Neural progenitor cell (in vitro differentiated cells): ENCODE measurements around the gene PLA2G4C. TPM values are rescaled to one million over a fixed set of nuclear protein-coding genes. Genes with fewer than 3 reads are reported as not detected.

ENCODE experiments used
- DNase-seq: peaks from one replicate; pipeline ENCODE4 v3.0.0-alpha.2; 2016; ENCODE audit warnings: low spot score
- H2AFZ ChIP-seq: fragments of 200-600 bp; sonication (generic); replicated peaks from 2 replicates; pipeline ENCODE4 v1.6.1; 2016; ENCODE audit warnings: antibody characterized with exemption
- H3F3A ChIP-seq: fragments of 200-600 bp; sonication (generic); 2 replicates; pipeline ENCODE4 v1.6.1; 2016; ENCODE audit warnings: antibody characterized with exemption, low read depth
- H3K27ac ChIP-seq: fragments of 200-600 bp; sonication (generic); 2 replicates; pipeline ENCODE4 v1.5.1; 2016; ENCODE audit warnings: mild to moderate bottlenecking
- H3K27me3 ChIP-seq: fragments of 200-600 bp; sonication (generic); 2 replicates; pipeline ENCODE4 v1.6.1; 2016; ENCODE audit warnings: mild to moderate bottlenecking, moderate library complexity
- H3K36me3 ChIP-seq: fragments of 200-600 bp; sonication (generic); 2 replicates; pipeline ENCODE4 v1.5.1; 2016
- H3K4me1 ChIP-seq: fragments of 200-600 bp; sonication (generic); 2 replicates; pipeline ENCODE4 v1.6.1; 2016; ENCODE audit warnings: mixed run types
- H3K4me2 ChIP-seq: fragments of 200-600 bp; sonication (generic); 2 replicates; pipeline ENCODE4 v1.6.1; 2016
- H3K4me3 ChIP-seq: fragments of 200-600 bp; sonication (generic); 2 replicates; pipeline ENCODE4 v1.5.1; 2016
- H3K79me2 ChIP-seq: fragments of 200-600 bp; sonication (generic); 2 replicates; pipeline ENCODE4 v1.6.1; 2016; ENCODE audit warnings: low read depth
- H3K9ac ChIP-seq: fragments of 200-600 bp; sonication (generic); 2 replicates; pipeline ENCODE4 v1.6.1; 2016
- H3K9me3 ChIP-seq: fragments of 200-600 bp; sonication (generic); 2 replicates; pipeline ENCODE4 v1.5.1; 2016; ENCODE audit warnings: low read depth
- H4K20me1 ChIP-seq: fragments of 200-600 bp; sonication (generic); 2 replicates; pipeline ENCODE4 v1.6.1; 2016; ENCODE audit warnings: low read depth
- H3K27ac Mint-ChIP-seq: 3 replicates; pipeline ENCODE4 v1.8.0; 2021; ENCODE audit warnings: mixed read lengths
- H3K27me3 Mint-ChIP-seq: 2 replicates; pipeline ENCODE4 v1.8.0; 2022; ENCODE audit warnings: low read depth, mild to moderate bottlenecking, inconsistent platforms, moderate library complexity, mixed read lengths; ENCODE audit not compliant: insufficient read depth
- H3K36me3 Mint-ChIP-seq: 3 replicates; pipeline ENCODE4 v1.8.0; 2021; ENCODE audit warnings: mixed read lengths
- H3K4me1 Mint-ChIP-seq: 3 replicates; pipeline ENCODE4 v1.8.0; 2021; ENCODE audit warnings: mixed read lengths
- H3K4me3 Mint-ChIP-seq: 3 replicates; pipeline ENCODE4 v1.8.0; 2021; ENCODE audit warnings: mild to moderate bottlenecking, moderate library complexity, mixed read lengths
- H3K9me3 Mint-ChIP-seq: 3 replicates; pipeline ENCODE4 v1.8.0; 2020; ENCODE audit warnings: mixed read lengths
- CTCF ChIP-seq: fragments of 200-600 bp; sonication (generic); IDR thresholded peaks from 2 replicates; pipeline ENCODE4 v1.5.1; 2017; ENCODE audit warnings: antibody characterized with exemption, mild to moderate bottlenecking
- EZH2 ChIP-seq: fragments of 200-600 bp; sonication (generic); IDR thresholded peaks from 2 replicates; pipeline ENCODE4 v1.6.1; 2017; ENCODE audit warnings: antibody characterized with exemption, mild to moderate bottlenecking, moderate library complexity
- EZH2phosphoT487 ChIP-seq: fragments of 200-600 bp; sonication (generic); IDR thresholded peaks from 2 replicates; pipeline ENCODE4 v1.6.1; 2017; ENCODE audit warnings: antibody characterized with exemption
- total RNA-seq: library from RNA; depleted of rRNA; stranded (reverse); fragments of >200 nt; gene quantifications from 2 replicates; pipeline ENCODE4 v1.2.3, GENCODE V29; 2015; ENCODE audit warnings: low replicate concordance

PLA2G4C gene
- total RNA-seq, 1 donor from 2014 or later: not detected

- no peaks in the 10 kb centered on the region for H3K4me1 Mint-ChIP-seq
These were observed 28.4 kb upstream of the PLA2G4C start for GRCh38 chr19:48139053-48139452.

GRCh38 chr19:48137411-48137810 is 26.8 kb upstream of the PLA2G4C start:
- no peaks in the 10 kb centered on the region for H3K79me2 ChIP-seq
- Mint-ChIP-seq H3K4me3 (no peak overlapping the region), H3K27me3 (no peaks in the 10 kb centered on the region), H3K9me3 (no peaks in the 10 kb centered on the region), H3K4me1 (no peaks in the 10 kb centered on the region), H3K27ac (no peak overlapping the region), H3K36me3 (peaks cover 21% of the 10 kb centered on the region)
- no peaks in the 10 kb centered on the region for H3K4me1 ChIP-seq
- no peak overlapping the region for H3K27ac ChIP-seq
- H3K27me3 ChIP-seq: no peaks in the 10 kb centered on the region
- no peak for DNase-seq
- TF ChIP-seq CTCF (no peak), EZH2 (no peak), EZH2phosphoT487 (no peak)
- H3K4me3 ChIP-seq: no peak overlapping the region
- H3K4me2 ChIP-seq: no peak overlapping the region
- no peak overlapping the region for H2AFZ ChIP-seq
- no peaks in the 10 kb centered on the region for H3K36me3 ChIP-seq
- H3K9me3 ChIP-seq: no peaks in the 10 kb centered on the region
- H3K9ac ChIP-seq: no peak overlapping the region
- H4K20me1 ChIP-seq: no peaks in the 10 kb centered on the region
- H3F3A ChIP-seq: no peaks in the 10 kb centered on the region

More at GRCh38 chr19:48139053-48139452, 28.4 kb upstream of the PLA2G4C start:
- no peaks in the 10 kb centered on the region for H3K36me3 ChIP-seq
- no peak overlapping the region for H3K4me3 Mint-ChIP-seq
- no peak overlapping the region for H2AFZ ChIP-seq
- H4K20me1 ChIP-seq: no peaks in the 10 kb centered on the region
- TF ChIP-seq EZH2phosphoT487 (no peak), CTCF (no peak), EZH2 (no peak)
- no peak for DNase-seq
- H3F3A ChIP-seq: no peaks in the 10 kb centered on the region
- no peaks in the 10 kb centered on the region for H3K4me1 ChIP-seq
- no peaks in the 10 kb centered on the region for H3K9me3 Mint-ChIP-seq
- H3K27ac ChIP-seq: no peak overlapping the region
- peaks cover 30% of the 10 kb centered on the region for H3K36me3 Mint-ChIP-seq
- no peak overlapping the region for H3K4me2 ChIP-seq
- H3K27me3 Mint-ChIP-seq: no peaks in the 10 kb centered on the region
- H3K9me3 ChIP-seq: no peaks in the 10 kb centered on the region
- no peak overlapping the region for H3K9ac ChIP-seq
- H3K27me3 ChIP-seq: no peaks in the 10 kb centered on the region
- H3K79me2 ChIP-seq: no peaks in the 10 kb centered on the region
- no peak overlapping the region for H3K4me3 ChIP-seq
- no peak overlapping the region for H3K27ac Mint-ChIP-seq

GRCh38 chr19:48136547-48136946 is 25.9 kb upstream of the PLA2G4C start:
- H3K27ac ChIP-seq: no peak overlapping the region
- H3K9ac ChIP-seq: no peak overlapping the region
- no peak for DNase-seq
- Mint-ChIP-seq H3K9me3 (no peaks in the 10 kb centered on the region), H3K27me3 (no peaks in the 10 kb centered on the region), H3K4me1 (no peaks in the 10 kb centered on the region), H3K36me3 (peaks cover 22% of the 10 kb centered on the region), H3K4me3 (no peak overlapping the region), H3K27ac (no peak overlapping the region)
- TF ChIP-seq CTCF (no peak), EZH2phosphoT487 (no peak), EZH2 (no peak)
- no peaks in the 10 kb centered on the region for H3K4me1 ChIP-seq
- H3K36me3 ChIP-seq: no peaks in the 10 kb centered on the region
- no peaks in the 10 kb centered on the region for H3K27me3 ChIP-seq
- H3K4me2 ChIP-seq: no peak overlapping the region
- H3F3A ChIP-seq: no peaks in the 10 kb centered on the region
- no peaks in the 10 kb centered on the region for H3K9me3 ChIP-seq
- no peak overlapping the region for H3K4me3 ChIP-seq
- H4K20me1 ChIP-seq: no peaks in the 10 kb centered on the region
- H2AFZ ChIP-seq: no peak overlapping the region
- H3K79me2 ChIP-seq: no peaks in the 10 kb centered on the region
